NCI-H1105 (cell line): ENCODE results near the gene PLTP.
A peak's percentile ranks its signal among the peaks of the same experiment; 100 is the strongest.
"Not testable (repeated sequence)": the region's sequence is repeated elsewhere in the genome, so short reads cannot be mapped to it uniquely, and the experiment has no call there.

Experiments used
- DNase-seq: peaks from one replicate; lab custom pipeline; 2025; lab: John Stamatoyannopoulos, UW

PLTP gene, protein sequence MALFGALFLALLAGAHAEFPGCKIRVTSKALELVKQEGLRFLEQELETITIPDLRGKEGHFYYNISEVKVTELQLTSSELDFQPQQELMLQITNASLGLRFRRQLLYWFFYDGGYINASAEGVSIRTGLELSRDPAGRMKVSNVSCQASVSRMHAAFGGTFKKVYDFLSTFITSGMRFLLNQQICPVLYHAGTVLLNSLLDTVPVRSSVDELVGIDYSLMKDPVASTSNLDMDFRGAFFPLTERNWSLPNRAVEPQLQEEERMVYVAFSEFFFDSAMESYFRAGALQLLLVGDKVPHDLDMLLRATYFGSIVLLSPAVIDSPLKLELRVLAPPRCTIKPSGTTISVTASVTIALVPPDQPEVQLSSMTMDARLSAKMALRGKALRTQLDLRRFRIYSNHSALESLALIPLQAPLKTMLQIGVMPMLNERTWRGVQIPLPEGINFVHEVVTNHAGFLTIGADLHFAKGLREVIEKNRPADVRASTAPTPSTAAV

DNA sequence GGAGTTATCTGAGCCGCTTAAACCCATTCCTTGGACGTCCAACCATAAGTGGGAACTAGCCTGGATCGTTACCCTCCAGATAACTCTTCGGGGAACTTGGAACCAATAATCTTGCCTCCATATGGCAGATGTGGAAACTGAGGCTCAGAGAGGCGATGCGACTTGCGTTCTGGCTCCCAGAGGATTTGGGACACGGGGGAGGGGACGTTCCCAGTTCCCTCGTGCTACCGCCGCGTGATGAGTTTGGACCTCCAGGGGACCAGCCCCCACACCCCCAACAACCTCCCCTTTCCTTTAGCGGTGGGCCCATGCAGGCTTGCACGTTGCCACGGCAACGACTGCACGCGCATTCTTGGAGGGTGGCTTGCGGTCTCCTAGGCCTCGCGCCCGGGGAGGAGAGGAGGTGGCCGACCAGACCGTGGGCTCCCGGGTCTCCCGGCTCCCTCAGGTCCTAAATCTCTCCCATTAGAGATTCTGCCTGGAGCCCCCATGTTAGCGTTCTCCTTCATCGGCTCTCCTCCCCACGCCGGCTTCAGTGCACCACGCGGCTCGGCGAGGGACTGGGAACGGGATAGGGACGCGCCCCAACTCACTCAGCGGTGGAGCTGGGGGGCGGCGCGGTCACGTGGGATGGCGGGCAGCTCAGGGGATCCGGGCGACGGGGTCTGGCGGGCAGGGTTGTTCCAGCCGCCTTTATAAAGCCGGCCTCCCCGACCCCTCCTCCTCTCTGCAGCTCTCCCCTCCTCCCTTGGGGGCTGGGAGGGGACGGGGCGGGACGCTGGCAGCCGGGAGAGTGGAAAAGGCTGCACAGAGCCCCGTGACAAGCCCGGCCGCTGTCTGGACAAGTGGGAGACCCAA lies at the start of gene PLTP:
TSS of gene PLTP (minus strand) at position 670 of the 858 bp plus-strand sequence. CDS start 703 bp downstream, outside the sequence.
- peak; percentile 54 for DNase-seq

GRCh38 chr20:45959956-45960630 lies 48.1 kb upstream of the PLTP start:
- DNase-seq = no peak

GRCh38 chr20:45959126-45959525 lies 47.2 kb upstream of the PLTP start:
- DNase-seq = no peak

- DNase-seq = no peak
These were observed 46.6 kb upstream of the PLTP start for GRCh38 chr20:45958593-45958992.

- no peak for DNase-seq
These were observed 45.3 kb upstream of the PLTP start for GRCh38 chr20:45957021-45957941.

- not testable (repeated sequence) for DNase-seq
These were observed 44.4 kb upstream of the PLTP start for GRCh38 chr20:45956326-45956725.

GRCh38 chr20:45953672-45954071 lies 41.7 kb upstream of the PLTP start:
- DNase-seq = no peak

- no peak for DNase-seq
These were observed 40.9 kb upstream of the PLTP start for GRCh38 chr20:45952861-45953260.

DNA sequence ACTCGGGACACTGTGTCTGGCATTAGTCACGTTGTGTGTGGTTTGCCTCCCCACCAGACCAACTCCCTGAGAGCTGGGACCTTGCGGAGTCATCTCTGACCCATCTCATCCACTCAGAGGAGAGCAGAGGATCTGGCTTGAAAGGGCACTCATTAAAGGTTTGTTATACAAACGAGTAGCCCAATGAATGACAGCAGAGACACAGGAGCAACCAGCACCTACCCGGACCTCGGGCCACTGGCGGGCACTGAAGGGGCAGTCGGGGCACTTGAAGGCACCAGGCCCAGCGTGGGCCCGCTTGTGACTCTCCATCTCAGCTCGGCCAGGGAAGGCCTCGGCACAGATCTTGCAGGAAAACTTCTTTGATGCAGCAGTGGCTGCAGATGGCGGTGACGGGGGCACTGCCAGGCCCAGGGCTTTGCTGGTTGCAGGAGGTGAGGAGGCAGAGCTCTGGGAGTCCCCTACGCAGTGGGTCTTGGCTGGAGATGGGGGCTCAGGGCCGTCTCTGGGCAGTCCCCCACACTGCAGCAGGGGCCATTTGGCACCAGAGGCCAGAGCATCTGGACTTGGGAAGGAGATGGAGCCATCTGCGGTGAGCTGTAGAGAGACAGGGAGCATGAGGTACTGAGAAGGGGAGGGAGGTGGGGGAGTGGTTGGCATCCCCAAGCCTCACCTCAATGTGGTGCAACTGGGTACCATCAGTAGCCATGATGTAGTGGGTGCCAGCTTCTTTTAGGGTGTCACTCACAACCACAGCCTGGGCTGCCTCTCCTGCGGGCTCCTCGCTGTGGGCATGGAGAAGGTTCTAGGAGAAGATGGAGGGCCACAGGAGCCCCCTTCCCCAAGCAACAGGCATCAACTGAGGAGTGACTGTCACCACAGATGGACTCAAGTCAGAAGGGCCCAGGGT lies 40.2 kb upstream of the PLTP start:
- no peak for DNase-seq

DNA sequence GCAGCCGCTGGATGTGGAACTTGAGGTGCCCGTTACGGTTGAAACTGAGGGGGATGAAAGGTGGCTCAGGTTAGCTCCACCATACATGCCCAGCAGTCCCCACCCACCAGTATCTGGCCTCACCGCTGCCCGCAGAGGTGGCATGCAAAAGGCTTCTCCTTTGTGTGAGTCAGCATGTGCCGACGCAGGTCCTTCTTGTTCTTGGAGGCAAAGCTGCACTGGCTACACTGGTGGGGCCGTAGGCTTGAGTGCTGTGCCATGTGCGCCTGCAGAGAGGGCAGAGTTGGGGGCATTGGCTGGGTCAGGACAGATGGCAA lies 38.3 kb upstream of the PLTP start:
- DNase-seq = no peak

- DNase-seq = no peak
These were observed 37.8 kb upstream of the PLTP start for GRCh38 chr20:45949542-45950329.

DNA sequence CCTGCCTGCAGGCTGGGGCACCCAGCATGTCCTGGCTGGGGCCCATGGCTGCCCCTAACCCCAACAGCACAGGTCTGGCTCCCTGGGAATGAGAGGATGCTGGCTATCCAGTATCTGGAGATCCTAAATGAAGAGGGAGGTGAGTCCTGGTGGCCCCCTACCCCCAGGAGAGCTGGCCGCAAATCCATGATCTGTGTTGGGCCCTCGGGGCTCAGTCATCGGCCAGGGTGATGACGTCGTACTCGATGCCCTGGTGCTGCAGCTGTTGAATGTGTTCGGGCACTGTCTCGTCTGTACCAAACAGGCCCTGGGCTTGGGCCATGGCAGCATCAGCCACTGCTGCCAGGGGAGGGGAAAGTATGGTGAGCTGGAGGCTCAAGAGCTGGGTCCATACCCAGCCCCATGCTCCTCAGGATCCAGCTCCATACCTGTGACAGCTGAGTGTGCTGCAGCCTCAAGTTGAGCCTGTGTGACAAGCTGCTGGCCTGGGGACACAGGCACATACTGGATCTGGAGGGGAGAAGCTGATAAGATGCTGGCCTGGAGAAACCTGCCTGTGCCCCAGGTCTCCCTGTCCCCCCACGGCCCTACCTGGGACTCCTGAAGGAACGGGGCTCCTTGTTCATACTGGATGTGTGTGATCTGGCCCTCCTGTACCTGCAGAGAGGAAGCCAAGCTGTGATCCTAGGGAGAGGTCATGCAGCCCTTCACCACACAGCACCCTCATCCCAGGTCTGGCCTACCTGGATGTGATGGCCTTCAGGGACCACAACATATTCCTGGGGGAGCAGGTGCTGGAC lies 37.0 kb upstream of the PLTP start:
- DNase-seq = no peak

GRCh38 chr20:45948261-45948733 lies 36.3 kb upstream of the PLTP start:
- DNase-seq = no peak

- no peak for DNase-seq
These were observed 35.3 kb upstream of the PLTP start for GRCh38 chr20:45947110-45947866.

GRCh38 chr20:45946149-45946970 lies 34.4 kb upstream of the PLTP start:
- no peak for DNase-seq

- DNase-seq = no peak
These were observed 33.8 kb upstream of the PLTP start for GRCh38 chr20:45945678-45946148.
